H9 (cell line): ENCODE measurements around the gene IFNL3. TPM values are rescaled to one million over a fixed set of nuclear protein-coding genes. Genes with fewer than 3 reads are reported as not detected.

Experiments
- DNase-seq: peaks from one replicate; pipeline ENCODE4 v3.0.0-alpha.2; 2017
- H2AFZ ChIP-seq: one replicate; pipeline ENCODE4 v1.6.1; 2013; ENCODE audit warnings: mild to moderate bottlenecking, low read length, control low read depth, moderate library complexity
- H2AK5ac ChIP-seq: 2 replicates; pipeline ENCODE4 v1.6.1; 2013; ENCODE audit warnings: low read length, control low read depth, mixed read lengths; ENCODE audit not compliant: insufficient read length
- H2BK120ac ChIP-seq: one replicate; pipeline ENCODE4 v1.6.1; 2013; ENCODE audit warnings: low read depth, mild to moderate bottlenecking, low read length, control low read depth, inconsistent platforms; ENCODE audit not compliant: poor library complexity, severe bottlenecking
- H2BK12ac ChIP-seq: 2 replicates; pipeline ENCODE4 v1.6.1; 2013; ENCODE audit warnings: low read length, control low read depth, mixed read lengths, low read depth; ENCODE audit not compliant: insufficient read length
- H2BK15ac ChIP-seq: 2 replicates; pipeline ENCODE4 v1.6.1; 2013; ENCODE audit warnings: low read depth, low read length, control low read depth
- H2BK20ac ChIP-seq: one replicate; pipeline ENCODE4 v1.6.1; 2013; ENCODE audit warnings: low read depth, mild to moderate bottlenecking, low read length, control low read depth, inconsistent platforms; ENCODE audit not compliant: poor library complexity, severe bottlenecking
- H2BK5ac ChIP-seq: 2 replicates; pipeline ENCODE4 v1.6.1; 2013; ENCODE audit warnings: low read length, control low read depth, mixed read lengths; ENCODE audit not compliant: insufficient read length
- H3K14ac ChIP-seq: 2 replicates; pipeline ENCODE4 v1.6.1; 2013; ENCODE audit warnings: low read length, control low read depth; ENCODE audit not compliant: insufficient read depth
- H3K18ac ChIP-seq: 2 replicates; pipeline ENCODE4 v1.6.1; 2013; ENCODE audit warnings: low read depth, mild to moderate bottlenecking, mixed read lengths, low read length, control low read depth; ENCODE audit not compliant: insufficient read length
- H3K23ac ChIP-seq: 2 replicates; pipeline ENCODE4 v1.6.1; 2013; ENCODE audit warnings: low read length, control low read depth, mixed read lengths, low read depth; ENCODE audit not compliant: insufficient read length
- H3K23me2 ChIP-seq: 2 replicates; pipeline ENCODE4 v1.6.1; 2013; ENCODE audit warnings: low read depth, mild to moderate bottlenecking, mixed read lengths, low read length, control low read depth; ENCODE audit not compliant: insufficient read length, poor library complexity, severe bottlenecking
- H3K27ac ChIP-seq: 2 replicates; pipeline ENCODE4 v1.5.1; 2013; ENCODE audit warnings: low read length, control low read depth, mixed read lengths, low read depth; ENCODE audit not compliant: insufficient read length
- H3K27me3 ChIP-seq: 2 replicates; pipeline ENCODE4 v1.6.1; 2013; ENCODE audit warnings: low read length, control low read depth, inconsistent platforms; ENCODE audit not compliant: insufficient read depth
- H3K4ac ChIP-seq: 2 replicates; pipeline ENCODE4 v1.6.1; 2013; ENCODE audit warnings: low read depth, mild to moderate bottlenecking, control low read depth, inconsistent platforms, low read length, moderate library complexity
- H3K4me1 ChIP-seq: 2 replicates; pipeline ENCODE4 v1.6.1; 2013; ENCODE audit warnings: low read length, control low read depth, inconsistent platforms; ENCODE audit not compliant: insufficient read depth
- H3K4me2 ChIP-seq: 2 replicates; pipeline ENCODE4 v1.6.1; 2013; ENCODE audit warnings: low read length, control low read depth, mixed read lengths; ENCODE audit not compliant: insufficient read length, insufficient read depth
- H3K56ac ChIP-seq: 2 replicates; pipeline ENCODE4 v1.6.1; 2013; ENCODE audit warnings: low read depth, mild to moderate bottlenecking, mixed read lengths, low read length, control low read depth; ENCODE audit not compliant: insufficient read length
- H3K79me1 ChIP-seq: 2 replicates; pipeline ENCODE4 v1.6.1; 2013; ENCODE audit warnings: low read depth, mild to moderate bottlenecking, moderate library complexity, low read length, control low read depth, inconsistent platforms; ENCODE audit not compliant: insufficient read depth, poor library complexity, severe bottlenecking
- H3K79me2 ChIP-seq: 2 replicates; pipeline ENCODE4 v1.6.1; 2013; ENCODE audit warnings: low read length, control low read depth, inconsistent platforms; ENCODE audit not compliant: insufficient read depth
- H3K9ac ChIP-seq: 2 replicates; pipeline ENCODE4 v1.6.1; 2013; ENCODE audit warnings: low read length, control low read depth, mixed read lengths; ENCODE audit not compliant: insufficient read length; ENCODE audit errors: extremely low read depth
- H3K9me3 ChIP-seq: one replicate; pipeline ENCODE4 v1.6.1; 2013; ENCODE audit warnings: low read depth, low read length, inconsistent platforms; ENCODE audit not compliant: control insufficient read depth
- H3T11ph ChIP-seq: one replicate; pipeline ENCODE4 v1.6.1; 2013; ENCODE audit warnings: mild to moderate bottlenecking, low read length, control low read depth, inconsistent platforms
- H4K20me1 ChIP-seq: one replicate; pipeline ENCODE4 v1.6.1; 2013; ENCODE audit not compliant: control insufficient read depth, insufficient read length, insufficient read depth
- H4K5ac ChIP-seq: 2 replicates; pipeline ENCODE4 v1.6.1; 2013; ENCODE audit warnings: low read depth, mild to moderate bottlenecking, mixed read lengths, low read length, control low read depth; ENCODE audit not compliant: insufficient read length
- H4K8ac ChIP-seq: replicated peaks from 2 replicates; pipeline ENCODE4 v1.6.1; 2013; ENCODE audit warnings: low read length, control low read depth, mixed read lengths, low read depth; ENCODE audit not compliant: insufficient read length
- H4K91ac ChIP-seq: 2 replicates; pipeline ENCODE4 v1.6.1; 2013; ENCODE audit warnings: low read depth, mild to moderate bottlenecking, moderate library complexity, mixed read lengths, low read length, control low read depth; ENCODE audit not compliant: insufficient read length
- H3K27ac Mint-ChIP-seq, 3 experiments: 2 replicates in 2 of 3; 3 replicates in 1 of 3; pipeline ENCODE4 v1.8.0; 2020 to 2021; ENCODE audit warnings: mixed read lengths in 3 of 3, mild to moderate bottlenecking in 1 of 3, moderate library complexity in 1 of 3
- H3K27me3 Mint-ChIP-seq: 2 replicates; pipeline ENCODE4 v1.8.0; 2021; ENCODE audit warnings: low read depth, mild to moderate bottlenecking, moderate library complexity, mixed read lengths
- H3K36me3 Mint-ChIP-seq, 3 experiments: 2 replicates in 2 of 3; 3 replicates in 1 of 3; pipeline ENCODE4 v1.8.0; 2020 to 2021; ENCODE audit warnings: low read depth in 3 of 3, mixed read lengths in 3 of 3; ENCODE audit not compliant: insufficient read depth in 1 of 3
- H3K4me1 Mint-ChIP-seq, 2 experiments: 2 replicates each; pipeline ENCODE4 v1.8.0; 2020; ENCODE audit warnings: mixed read lengths in 2 of 2
- H3K4me3 Mint-ChIP-seq, 2 experiments: 2 replicates in 1 of 2; 3 replicates in 1 of 2; pipeline ENCODE4 v1.8.0; 2020 to 2021; ENCODE audit warnings: mild to moderate bottlenecking in 2 of 2, mixed read lengths in 2 of 2, moderate library complexity in 1 of 2
- H3K9me3 Mint-ChIP-seq, 2 experiments: 2 replicates in 1 of 2; 3 replicates in 1 of 2; pipeline ENCODE4 v1.8.0; 2020; ENCODE audit warnings: mild to moderate bottlenecking in 2 of 2, mixed read lengths in 2 of 2, moderate library complexity in 1 of 2
- CTCF ChIP-seq: fragments of 200-600 bp; sonication (generic); conservative IDR thresholded peaks from 3 replicates; pipeline ENCODE4 v1.8.0; 2021; ENCODE audit warnings: antibody characterized with exemption, mild to moderate bottlenecking
- WGBS: extraction: QIAGEN DNeasy Blood & Tissue Kit; methylation state at CpG from one replicate; pipeline ENCODE4 v1.1.7; 2013; ENCODE audit warnings: missing lambda C conversion rate, low lambda C conversion rate, mixed read lengths; ENCODE audit not compliant: insufficient read length; ENCODE audit errors: extremely low coverage; 5-methylcytosine and 5-hydroxymethylcytosine counted together
- total RNA-seq: library from RNA; stranded (reverse); gene quantifications from 2 replicates; pipeline ENCODE4 v1.2.1, GENCODE V29; 2021

The IFNL3 gene
- total RNA-seq, 1 experiment from 2014 or later: not detected

- no peak overlapping the region for H2AK5ac ChIP-seq
- H3K9me3 Mint-ChIP-seq: no peaks in the 10 kb centered on the region; a peak in 1 of 5 replicates
- no peaks in the 10 kb centered on the region for H4K20me1 ChIP-seq
- no peak overlapping the region for H2BK15ac ChIP-seq
- no peaks in the 10 kb centered on the region for H3K36me3 Mint-ChIP-seq
- H3K79me1 ChIP-seq: no peaks in the 10 kb centered on the region
- no peak overlapping the region for H4K91ac ChIP-seq
- H3K4me1 ChIP-seq: no peaks in the 10 kb centered on the region
- H2BK5ac ChIP-seq: no peak overlapping the region
- peaks cover 7% of the 10 kb centered on the region; the same call in 1 of the 2 replicates for H3K27me3 ChIP-seq
- peaks cover 7% of the 10 kb centered on the region for H3K23me2 ChIP-seq
- no peak overlapping the region for H3K9ac ChIP-seq
- H3K23ac ChIP-seq: no peak overlapping the region
- no peak overlapping the region for H3K18ac ChIP-seq
- peaks cover 66% of the 10 kb centered on the region for H3K27me3 Mint-ChIP-seq
- H3K4me3 Mint-ChIP-seq: no peak overlapping the region
- H4K5ac ChIP-seq: no peak overlapping the region
- no peak overlapping the region for H4K8ac ChIP-seq
- no peak overlapping the region for H3T11ph ChIP-seq
- no peaks in the 10 kb centered on the region for H3K9me3 ChIP-seq
- no peak overlapping the region for H3K27ac Mint-ChIP-seq
- H2AFZ ChIP-seq: no peak overlapping the region
- no peak overlapping the region for H2BK12ac ChIP-seq
- no peak overlapping the region for H3K27ac ChIP-seq
- no peak overlapping the region for H3K4ac ChIP-seq
- no peak overlapping the region for H3K56ac ChIP-seq
- H3K4me2 ChIP-seq: no peak overlapping the region
- TF ChIP-seq CTCF: no peak
- no CpG with 5 or more reads among the region's 9 CpGs for WGBS
- H3K14ac ChIP-seq: no peak overlapping the region
- no peaks in the 10 kb centered on the region for H3K79me2 ChIP-seq
- no peak overlapping the region for H2BK20ac ChIP-seq
- DNase-seq: no peak
- peaks cover 10 to 34% of the 10 kb centered on the region in 2 experiments for H3K4me1 Mint-ChIP-seq
- no peak overlapping the region for H2BK120ac ChIP-seq
Observed at GRCh38 chr19:39195755-39196154, 49.1 kb downstream of the IFNL3 start.
